B cell (primary cell): ENCODE data around the gene MORF4L1. TPM values are rescaled to one million over a fixed set of nuclear protein-coding genes. Genes with fewer than 3 reads are reported as not detected.
"Not testable (repeated sequence)": the region's sequence is repeated elsewhere in the genome, so short reads cannot be mapped to it uniquely, and the experiment has no call there.

Experiments used
- ATAC-seq: fragments of 200-7000 bp; cut with Tn5 transposase; one replicate; pipeline ENCODE4 v1.10.0; 2021; ENCODE audit warnings: low read depth, mild to moderate bottlenecking, moderate number of reproducible peaks, moderate library complexity
- CTCF ChIA-PET: fragments of 350-600 bp; sonication (Branson Sonifier 250); formaldehyde crosslinking; loops from one replicate; lab custom pipeline; 2021; ENCODE audit warnings: antibody characterized with exemption, inconsistent platforms; lab: Charles Lee
- POLR2A ChIA-PET: fragments of 350-600 bp; sonication (Branson Sonifier 250); formaldehyde crosslinking; loops from one replicate; lab custom pipeline; 2021; ENCODE audit warnings: antibody characterized with exemption; lab: Charles Lee
- DNase-seq: peaks from one replicate; pipeline ENCODE4 v3.0.0; 2013
- H2AFZ ChIP-seq: 2 replicates; pipeline ENCODE4 v1.6.1; 2012; ENCODE audit warnings: mild to moderate bottlenecking, low read depth, low read length; ENCODE audit not compliant: insufficient read depth, poor library complexity, severe bottlenecking
- H3K27ac ChIP-seq, 2 donors: 1 replicate in 1 of 2; 2 replicates in 1 of 2; pipeline ENCODE4 v1.5.1; 2012 to 2013; ENCODE audit warnings: low read length in 2 of 2, mild to moderate bottlenecking in 2 of 2, moderate library complexity in 1 of 2
- H3K27me3 ChIP-seq, 4 experiments: fragments of 200-600 bp in 1 of 4; sonication (generic) in 1 of 4; replicated peaks in 1 of 4; 1 replicate in 2 of 4; 2 replicates in 2 of 4; pipeline versions ENCODE4 v1.6.1 to v1.7.0; 2013 to 2016; ENCODE audit warnings: low read length in 3 of 4, mild to moderate bottlenecking in 2 of 4, mixed read lengths in 1 of 4, moderate library complexity in 1 of 4; ENCODE audit not compliant: insufficient read depth in 4 of 4, control insufficient read depth in 3 of 4; ENCODE audit errors: control extremely low read depth in 1 of 4
- H3K36me3 ChIP-seq, 2 experiments: replicated peaks in 1 of 2; 1 replicate in 1 of 2; 2 replicates in 1 of 2; pipeline versions ENCODE4 v1.6.1 to v1.7.1; 2013; ENCODE audit warnings: low read length in 1 of 2; ENCODE audit not compliant: insufficient read depth in 2 of 2, control insufficient read depth in 1 of 2; ENCODE audit errors: control extremely low read depth in 1 of 2, extremely low read depth in 1 of 2
- H3K4me1 ChIP-seq, 2 donors: fragments of 200-600 bp in 1 of 2; sonication (generic) in 1 of 2; 1 replicate in 1 of 2; 2 replicates in 1 of 2; pipeline versions ENCODE4 v1.5.1 to v1.6.1; 2013 to 2017; ENCODE audit warnings: low read length in 2 of 2; ENCODE audit not compliant: control insufficient read depth in 2 of 2, insufficient read depth in 2 of 2
- H3K4me2 ChIP-seq: replicated peaks from 2 replicates; pipeline ENCODE3; 2012; ENCODE audit warnings: mild to moderate bottlenecking, low read depth, low read length; ENCODE audit not compliant: poor library complexity, severe bottlenecking
- H3K4me3 ChIP-seq, 5 experiments: fragments of 200-600 bp in 1 of 5; sonication (generic) in 1 of 5; 1 replicate in 3 of 5; 2 replicates in 2 of 5; pipeline versions ENCODE4 v1.5.1 to v1.7.0; 2011 to 2016; ENCODE audit warnings: low read length in 4 of 5, mild to moderate bottlenecking in 4 of 5, low read depth in 2 of 5, control low read depth in 1 of 5, moderate library complexity in 1 of 5; ENCODE audit not compliant: insufficient read depth in 1 of 5; ENCODE audit errors: control extremely low read depth in 1 of 5, extremely low read depth in 1 of 5
- H3K79me2 ChIP-seq: fragments of 200-600 bp; sonication (generic); one replicate; pipeline ENCODE4 v1.6.0; 2016; ENCODE audit warnings: low read length; ENCODE audit not compliant: control insufficient read depth, insufficient read depth
- H3K9ac ChIP-seq: fragments of 200-600 bp; sonication (generic); 2 replicates; pipeline ENCODE4 v1.6.1; 2017; ENCODE audit warnings: mild to moderate bottlenecking, low read length, moderate library complexity
- H3K9me3 ChIP-seq, 3 donors: one replicate each; pipeline versions ENCODE4 v1.6.1 to v1.7.1; 2013; ENCODE audit warnings: low read length in 2 of 3; ENCODE audit not compliant: control insufficient read depth in 2 of 3, insufficient read depth in 1 of 3; ENCODE audit errors: control extremely low read depth in 1 of 3
- H4K20me1 ChIP-seq: 2 replicates; pipeline ENCODE4 v1.6.0; 2012; ENCODE audit warnings: mild to moderate bottlenecking, low read length; ENCODE audit not compliant: insufficient read depth, control insufficient read depth, poor library complexity, severe bottlenecking
- H3K27ac Mint-ChIP-seq: one replicate; pipeline ENCODE4 v1.8.0; 2021; ENCODE audit warnings: mixed read lengths
- H3K27me3 Mint-ChIP-seq: one replicate; pipeline ENCODE4 v1.8.0; 2021; ENCODE audit warnings: mixed read lengths
- H3K4me1 Mint-ChIP-seq: one replicate; pipeline ENCODE4 v1.8.0; 2021; ENCODE audit warnings: mixed read lengths
- H3K4me3 Mint-ChIP-seq: one replicate; pipeline ENCODE4 v1.8.0; 2021; ENCODE audit warnings: mixed read lengths
- H3K9me3 Mint-ChIP-seq: one replicate; pipeline ENCODE4 v1.8.0; 2022; ENCODE audit warnings: mixed read lengths; ENCODE audit not compliant: insufficient read depth
- CTCF ChIP-seq: fragments of 200-600 bp; IDR thresholded peaks from one replicate; pipeline ENCODE4 v1.8.0; 2022; ENCODE audit warnings: antibody characterized with exemption, mild to moderate bottlenecking
- EZH2 ChIP-seq: IDR thresholded peaks from 2 replicates; pipeline ENCODE4 v1.6.1; 2012; ENCODE audit warnings: borderline replicate concordance, low read depth, mild to moderate bottlenecking, moderate library complexity, low read length; ENCODE audit not compliant: insufficient read depth, poor library complexity, severe bottlenecking
- WGBS: methylation state at CpG from one replicate; pipeline ENCODE4 v1.1.5; 2013; ENCODE audit warnings: missing lambda C conversion rate; ENCODE audit not compliant: insufficient coverage; 5-methylcytosine and 5-hydroxymethylcytosine counted together
- intact Hi-C: fragments of 100-400 bp; cut with micrococcal nuclease; formaldehyde crosslinking; loops from one replicate; pipeline ENCODE4 v1.10.0; 2022
- polyA plus RNA-seq: library from polyadenylated mRNA; depleted of rRNA; stranded (reverse); fragments of >200 nt; gene quantifications from 2 replicates; pipeline ENCODE4 v1.2.3, GENCODE V29; 2012
- total RNA-seq, 2 donors: library from RNA; stranded (reverse); fragments of 120-200 nt in 1 of 2; gene quantifications; 1 replicate in 1 of 2; 2 replicates in 1 of 2; pipeline versions ENCODE4 v1.2.3 to v1.2.4, GENCODE V29; 2013 to 2022

MORF4L1 gene
- total and polyA plus RNA-seq, 2 donors (not counting 1 experiment from before 2014, with no cell fraction given), result 79.0 to 242 TPM

DNA sequence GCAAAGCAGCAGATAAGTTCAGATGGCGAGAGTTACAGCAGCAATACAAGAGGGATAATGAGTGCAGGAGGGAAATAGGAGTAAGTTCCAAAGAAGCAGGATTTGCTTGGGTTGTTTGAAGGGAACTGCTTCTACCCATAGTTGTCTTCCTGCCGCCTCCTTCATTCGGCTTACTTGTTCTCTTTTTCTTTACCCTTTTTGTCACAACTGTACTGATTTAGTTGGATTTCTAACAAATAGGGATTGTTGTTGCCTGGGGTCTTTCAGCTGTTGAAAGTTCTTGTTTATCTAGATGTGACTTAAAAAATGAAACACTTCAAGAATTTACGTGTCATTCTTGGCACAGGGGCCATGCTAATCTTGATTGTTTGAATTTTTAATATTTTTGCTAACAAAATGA is 25.9 kb downstream of the MORF4L1 start:
- H4K20me1 ChIP-seq, result peaks cover 75% of the 10 kb centered on the region
- no peaks in the 10 kb centered on the region for H3K9me3 Mint-ChIP-seq
- H3K4me1 Mint-ChIP-seq, result no peaks in the 10 kb centered on the region
- H3K27me3 ChIP-seq, result no peaks in the 10 kb centered on the region
- H3K36me3 ChIP-seq, result peaks cover 19 to 85% of the 10 kb centered on the region in 2 experiments
- no peak overlapping the region for H3K4me3 ChIP-seq
- no peak overlapping the region for H3K9ac ChIP-seq
- H3K27ac ChIP-seq, result no peak overlapping the region
- no peak overlapping the region for H3K4me3 Mint-ChIP-seq
- ChIA-PET POLR2A (no interaction called here), CTCF (no interaction called here)
- H3K4me1 ChIP-seq, result no peaks in the 10 kb centered on the region
- 100% methylated on average over 2 of the region's 4 CpGs for WGBS
- H3K4me2 ChIP-seq, result no peak overlapping the region
- intact Hi-C loops, result no loop called here
- no peak overlapping the region for H3K27ac Mint-ChIP-seq
- no peaks in the 10 kb centered on the region for H3K27me3 Mint-ChIP-seq
- DNase-seq (no peak), ATAC-seq (no peak)
- TF ChIP-seq CTCF, result no peak
- TF ChIP-seq EZH2, result no peak
- peaks cover 16% of the 10 kb centered on the region for H3K79me2 ChIP-seq
- no peaks in the 10 kb centered on the region for H3K9me3 ChIP-seq
- H2AFZ ChIP-seq, result no peak overlapping the region

- H3K79me2 ChIP-seq, H3K4me3 ChIP-seq, ATAC-seq, H3K27ac Mint-ChIP-seq, H3K4me1 Mint-ChIP-seq, H3K4me3 Mint-ChIP-seq, H3K27me3 Mint-ChIP-seq, H3K4me1 ChIP-seq, H3K4me2 ChIP-seq, H3K9ac ChIP-seq, H3K9me3 ChIP-seq, H2AFZ ChIP-seq, H3K27ac ChIP-seq, DNase-seq, H3K27me3 ChIP-seq, H3K9me3 Mint-ChIP-seq: not testable (repeated sequence)
- Histone ChIP-seq H3K36me3 (peaks cover 11 to 76% of the 10 kb centered on the region in 2 experiments), H4K20me1 (peaks cover 64% of the 10 kb centered on the region)
- WGBS, result 93% methylated on average over 9 of the region's 14 CpGs
- ChIA-PET POLR2A (interaction anchor here (0.7 kb wide), 1 partner anchor 17 kb away, joined by 3 read pairs; no protein-coding TSS in a partner anchor), CTCF (interaction anchor here (1.8 kb wide), 1 partner anchor 9 kb away, joined by 4 read pairs; no protein-coding TSS in a partner anchor)
- intact Hi-C loops, result loop anchor here (10.0 kb wide), 1 partner anchor 286 kb away; no protein-coding TSS in a partner anchor
These were observed 28.3 kb downstream of the MORF4L1 start for GRCh38 chr15:78900819-78901533.

- H3K27ac ChIP-seq, H3K4me1 Mint-ChIP-seq, H3K27me3 ChIP-seq, H2AFZ ChIP-seq, H3K9me3 ChIP-seq, H3K4me3 ChIP-seq, ATAC-seq, H3K4me1 ChIP-seq, H3K4me3 Mint-ChIP-seq, DNase-seq, H3K27ac Mint-ChIP-seq, H3K79me2 ChIP-seq, H3K9me3 Mint-ChIP-seq, H3K4me2 ChIP-seq, H3K9ac ChIP-seq, H3K27me3 Mint-ChIP-seq, POLR2A ChIA-PET: not testable (repeated sequence)
- Histone ChIP-seq H3K36me3 (peaks cover 12 to 81% of the 10 kb centered on the region in 2 experiments), H4K20me1 (peaks cover 54% of the 10 kb centered on the region)
- intact Hi-C loops, result loop anchor here (10.0 kb wide), 1 partner anchor 288 kb away; no protein-coding TSS in a partner anchor
- CTCF ChIA-PET, result interaction anchor here (0.9 to 11.3 kb wide), 3 partner anchors 27 to 282 kb away, joined by 3 to 248 read pairs (median 3); no protein-coding TSS in a partner anchor
- WGBS, result 90% methylated on average over 4 of the region's 13 CpGs
These were observed 29.8 kb downstream of the MORF4L1 start for GRCh38 chr15:78902281-78903032.
